D341Med (cell line): ENCODE data around the gene HTRA1.

ENCODE experiments used
- DNase-seq: peaks from one replicate; pipeline ENCODE4 v3.0.0; 2012; ENCODE audit warnings: low spot score

HTRA1 gene

DNA sequence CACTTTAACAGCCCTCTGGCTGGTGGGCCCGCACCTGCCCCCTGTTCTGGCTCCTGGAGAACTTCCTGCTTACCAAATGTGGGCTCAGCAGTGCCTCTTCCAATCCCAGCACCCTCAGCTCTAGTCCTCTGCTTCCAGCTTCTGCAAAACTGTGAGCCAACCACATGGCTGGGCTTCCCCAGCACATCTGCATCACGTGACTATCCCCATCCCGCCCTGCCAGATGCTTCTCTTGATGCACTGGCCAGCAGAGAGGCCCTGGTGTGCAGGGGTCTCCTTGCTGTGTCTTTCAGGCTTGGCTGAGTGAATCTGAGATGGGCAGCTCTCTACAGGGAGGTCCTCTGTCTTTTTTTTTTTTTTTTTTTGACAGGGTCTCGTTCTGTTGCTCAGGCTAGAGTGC, 55.4 kb downstream of the HTRA1 start:
- DNase-seq: no peak

DNA sequence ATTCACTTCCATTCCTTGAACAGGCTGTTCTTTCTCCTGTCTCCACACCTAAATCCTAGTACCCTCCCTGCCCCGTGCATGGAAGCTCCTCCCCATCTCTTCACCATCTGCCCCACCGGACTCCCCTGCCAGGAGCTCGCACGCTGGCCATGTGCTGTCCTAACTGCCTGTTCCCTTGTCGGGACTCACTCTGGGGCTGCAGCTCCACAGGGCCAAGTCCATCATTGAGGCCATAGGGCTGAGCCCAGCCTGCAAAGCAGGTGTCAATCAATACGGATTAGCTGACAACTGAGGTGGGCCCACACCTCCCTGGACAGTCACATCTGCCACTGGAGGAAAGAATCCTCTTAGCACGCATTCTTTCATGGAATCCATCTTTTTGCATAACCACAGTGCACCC, 57.8 kb downstream of the HTRA1 start:
- no peak for DNase-seq

GRCh38 chr10:122519873-122520272, 58.5 kb downstream of the HTRA1 start:
- no peak for DNase-seq

GRCh38 chr10:122521011-122521410, 59.7 kb downstream of the HTRA1 start:
- DNase-seq: no peak

- no peak for DNase-seq
Observed at GRCh38 chr10:122524811-122525210, 63.5 kb downstream of the HTRA1 start.

DNA sequence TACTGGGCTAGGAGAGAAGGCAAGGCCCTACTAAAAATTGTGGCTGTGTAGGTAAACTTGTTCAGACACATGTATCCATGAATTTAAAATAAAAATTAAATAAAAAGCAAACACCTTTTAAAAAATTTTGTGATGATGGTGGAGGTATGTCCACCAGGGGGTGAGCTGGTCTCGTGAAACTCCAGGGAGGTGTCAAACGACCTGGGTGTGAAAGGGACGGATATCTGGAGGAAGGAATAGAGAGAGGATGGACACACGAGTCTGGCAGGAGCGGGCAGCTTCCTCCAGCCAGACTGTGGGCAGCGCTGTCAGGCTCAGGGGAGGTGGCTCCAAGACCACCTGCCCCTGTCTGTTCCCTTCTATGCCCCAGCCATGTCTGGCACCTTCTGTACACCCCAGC, 64.4 kb downstream of the HTRA1 start:
- DNase-seq: no peak

GRCh38 chr10:122526892-122527291, 65.5 kb downstream of the HTRA1 start:
- DNase-seq: no peak

GRCh38 chr10:122530177-122530576, 68.8 kb downstream of the HTRA1 start:
- no peak for DNase-seq

GRCh38 chr10:122531261-122531660, 69.9 kb downstream of the HTRA1 start:
- DNase-seq: no peak

DNA sequence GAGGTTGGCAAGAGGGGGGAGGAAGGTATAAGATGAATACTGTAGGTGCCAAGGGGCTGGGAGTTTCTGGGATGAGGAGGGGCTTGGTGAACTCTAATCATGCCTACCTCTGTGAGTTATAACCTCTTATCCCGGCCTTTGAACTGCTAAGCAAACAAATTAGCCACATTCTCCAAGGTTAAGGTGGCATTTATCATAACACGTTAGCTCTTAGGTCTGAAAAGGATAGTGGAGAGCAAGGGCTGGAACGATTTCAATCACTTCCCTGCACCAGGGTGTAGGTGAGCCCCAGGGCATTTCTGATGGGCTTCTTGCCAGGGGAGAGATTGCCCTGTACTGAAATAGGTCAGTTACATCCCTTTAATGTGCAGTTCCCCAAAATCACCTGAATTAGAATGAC, 70.6 kb downstream of the HTRA1 start:
- no peak for DNase-seq

DNA sequence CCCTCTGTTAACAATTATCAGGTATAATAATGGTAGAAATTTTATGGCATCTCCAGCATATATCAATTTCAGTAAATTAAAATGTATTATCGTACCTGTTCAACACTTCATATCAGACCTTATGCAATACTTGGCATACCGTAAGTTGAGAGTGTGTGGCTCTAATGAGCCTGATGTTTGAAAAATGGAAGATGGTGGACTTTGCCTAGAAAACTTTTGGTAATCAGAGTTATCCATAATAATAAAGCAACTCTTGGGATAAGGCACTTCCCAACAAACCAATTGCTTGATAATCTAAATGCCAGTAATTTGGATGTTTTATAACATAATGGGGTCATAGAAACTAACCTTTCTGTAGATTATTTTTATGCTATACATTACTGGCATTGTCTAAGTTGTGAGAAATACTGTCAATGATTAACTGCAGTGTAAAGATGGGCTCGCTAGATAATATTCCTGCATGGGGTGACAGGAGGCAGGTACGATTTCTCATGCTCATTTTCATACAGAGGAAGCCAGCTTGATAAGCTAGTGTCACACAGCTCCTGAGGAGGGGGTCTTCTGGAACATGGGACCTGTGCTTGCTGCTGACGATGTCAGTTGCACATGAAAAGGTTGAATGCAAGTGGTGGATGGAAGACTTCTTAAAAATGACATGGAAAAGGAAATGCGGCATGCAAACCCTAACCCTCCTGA, 71.4 kb downstream of the HTRA1 start:
- DNase-seq: no peak

DNA sequence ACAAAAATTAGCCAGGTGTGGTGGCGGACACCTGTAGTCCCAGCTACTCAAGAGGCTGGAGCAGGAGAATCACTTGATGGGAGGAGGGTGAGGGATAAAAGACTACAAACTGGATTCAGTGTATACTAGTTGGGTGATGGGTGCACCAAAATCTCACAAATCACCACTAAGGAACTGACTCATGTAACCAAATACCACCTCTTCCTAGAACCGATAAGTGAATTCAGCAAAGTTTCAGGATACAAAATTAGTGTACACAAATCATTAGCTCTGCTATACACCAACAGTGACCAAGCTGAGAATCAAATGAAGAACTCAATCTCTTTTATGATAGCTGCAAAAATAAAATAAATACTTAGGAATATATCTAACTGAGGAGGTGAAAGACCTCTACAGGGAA, 76.2 kb downstream of the HTRA1 start:
- no peak for DNase-seq

DNA sequence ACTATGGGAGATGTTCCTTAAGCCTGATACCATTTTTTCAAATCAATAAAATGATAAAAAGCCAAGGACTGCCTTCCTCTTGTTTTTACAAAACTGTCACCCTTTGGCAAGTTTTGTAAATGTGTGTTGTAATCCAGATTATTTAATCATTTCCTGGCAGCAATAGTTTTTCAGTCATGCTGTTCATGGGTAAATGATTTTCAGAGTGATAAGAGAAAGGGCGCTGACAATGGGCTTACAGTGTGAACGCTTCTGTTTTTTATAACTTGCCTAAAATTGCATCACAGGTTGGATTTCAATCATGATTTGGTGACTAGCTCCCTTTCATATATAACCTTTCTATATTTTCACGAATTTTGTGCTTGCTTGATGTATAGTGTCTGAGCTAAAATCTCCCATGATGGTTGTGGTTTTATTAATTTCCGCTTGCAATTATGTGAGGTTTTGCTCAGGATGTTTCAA, 80.2 kb downstream of the HTRA1 start:
- DNase-seq: no peak

- no peak for DNase-seq
Observed at GRCh38 chr10:122543676-122544445, 82.5 kb downstream of the HTRA1 start.

- no peak for DNase-seq
Observed at GRCh38 chr10:122544493-122544892, 83.1 kb downstream of the HTRA1 start.

- DNase-seq: no peak
Observed at GRCh38 chr10:122546242-122546641, 84.9 kb downstream of the HTRA1 start.

GRCh38 chr10:122548407-122549085, 87.2 kb downstream of the HTRA1 start:
- no peak for DNase-seq

- no peak for DNase-seq
Observed at GRCh38 chr10:122549636-122550035, 88.3 kb downstream of the HTRA1 start.

DNA sequence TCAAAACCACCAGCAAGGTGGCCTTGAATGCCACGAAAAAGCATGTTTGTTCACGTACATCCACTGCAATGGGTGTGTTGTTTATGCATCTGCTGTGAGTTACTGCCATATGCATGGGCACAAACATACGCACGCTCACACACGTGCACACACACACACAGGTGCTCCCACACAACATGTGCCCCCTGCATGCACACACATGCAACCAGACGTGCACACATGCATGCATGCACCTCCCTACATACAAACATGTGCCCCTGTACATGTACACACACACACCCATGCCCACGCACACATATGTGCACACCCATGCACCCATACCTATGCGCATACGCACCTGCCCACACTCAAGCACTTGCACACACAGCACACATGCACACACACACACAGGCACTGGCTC, 89.1 kb downstream of the HTRA1 start:
- no peak for DNase-seq

- no peak for DNase-seq
Observed at GRCh38 chr10:122550983-122551382, 89.6 kb downstream of the HTRA1 start.

GRCh38 chr10:122551450-122551849, 90.1 kb downstream of the HTRA1 start:
- DNase-seq: no peak

DNA sequence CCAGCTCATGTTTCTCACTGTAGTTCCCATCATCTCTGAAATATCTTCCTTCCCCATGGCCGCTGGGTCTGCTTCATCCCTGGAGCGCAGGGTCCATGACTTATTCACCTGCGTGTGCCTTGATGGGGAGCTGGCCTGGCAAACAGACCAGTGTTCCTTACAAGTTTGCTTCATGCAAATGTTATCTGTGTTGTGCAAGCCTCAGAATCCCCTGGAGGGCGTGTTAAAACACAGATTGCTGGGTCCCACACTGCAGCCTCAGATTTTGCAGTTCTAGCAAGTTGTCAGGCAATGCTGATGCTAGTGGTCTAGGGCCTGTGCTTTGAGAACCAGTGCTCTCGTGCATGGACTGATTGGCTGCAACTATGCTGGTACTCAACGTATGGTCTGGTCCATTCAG, 92.0 kb downstream of the HTRA1 start:
- no peak for DNase-seq
